Natural killer cell (primary cell): ENCODE data around the gene HEXIM1. TPM values are rescaled to one million over a fixed set of nuclear protein-coding genes. Genes with fewer than 3 reads are reported as not detected.

Experiments
- ATAC-seq, 3 donors: fragments of 150-1000 bp in 2 of 3; fragments of 200-7000 bp in 1 of 3; cut with Tn5 transposase; 1 replicate in 1 of 3; 2 replicates in 2 of 3; pipeline ENCODE4 v1.10.0; 2021; ENCODE audit warnings: mild to moderate bottlenecking in 2 of 3, moderate library complexity in 2 of 3
- DNase-seq, 2 donors: peaks; one replicate each; pipeline versions ENCODE4 v3.0.0 to v3.0.0-alpha.2; 2013 to 2021; ENCODE audit warnings: mixed read lengths in 1 of 2
- H3K27ac ChIP-seq: one replicate; pipeline ENCODE4 v1.5.1; 2013; ENCODE audit warnings: mild to moderate bottlenecking, low read length
- H3K27me3 ChIP-seq: one replicate; pipeline ENCODE4 v1.6.1; 2013; ENCODE audit warnings: low read length; ENCODE audit not compliant: control insufficient read depth, insufficient read depth
- H3K36me3 ChIP-seq: one replicate; pipeline ENCODE4 v1.6.1; 2013; ENCODE audit warnings: low read length; ENCODE audit not compliant: control insufficient read depth, insufficient read depth
- H3K4me1 ChIP-seq: one replicate; pipeline ENCODE4 v1.6.1; 2013; ENCODE audit warnings: low read length; ENCODE audit not compliant: control insufficient read depth, insufficient read depth
- H3K4me3 ChIP-seq: one replicate; pipeline ENCODE4 v1.5.1; 2013; ENCODE audit warnings: low read length
- H3K9me3 ChIP-seq: one replicate; pipeline ENCODE4 v1.6.1; 2013; ENCODE audit warnings: low read length; ENCODE audit not compliant: control insufficient read depth, insufficient read depth
- H3K27ac Mint-ChIP-seq, 2 donors: one replicate each; pipeline ENCODE4 v1.8.0; 2022; ENCODE audit warnings: mild to moderate bottlenecking in 2 of 2, mixed read lengths in 2 of 2, moderate library complexity in 1 of 2
- H3K27me3 Mint-ChIP-seq, 2 donors: one replicate each; pipeline ENCODE4 v1.8.0; 2022; ENCODE audit warnings: low read depth in 2 of 2, mixed read lengths in 2 of 2
- H3K36me3 Mint-ChIP-seq: one replicate; pipeline ENCODE4 v1.8.0; 2022; ENCODE audit warnings: mixed read lengths
- H3K4me1 Mint-ChIP-seq, 2 donors: one replicate each; pipeline ENCODE4 v1.8.0; 2022; ENCODE audit warnings: mixed read lengths in 2 of 2
- H3K4me3 Mint-ChIP-seq: one replicate; pipeline ENCODE4 v1.8.0; 2022; ENCODE audit warnings: mild to moderate bottlenecking, moderate library complexity, mixed read lengths
- H3K9me3 Mint-ChIP-seq, 2 donors: one replicate each; pipeline ENCODE4 v1.8.0; 2022; ENCODE audit warnings: mixed read lengths in 2 of 2
- WGBS: methylation state at CpG from one replicate; pipeline ENCODE4 v1.1.7; 2013; ENCODE audit warnings: missing lambda C conversion rate; ENCODE audit not compliant: insufficient coverage; 5-methylcytosine and 5-hydroxymethylcytosine counted together
- intact Hi-C: fragments of 100-400 bp; cut with micrococcal nuclease; formaldehyde crosslinking; loops from one replicate; pipeline ENCODE4 v1.14.2; 2022
- total RNA-seq, 4 donors: library from RNA; stranded (reverse); fragments of 120-200 nt in 1 of 4; gene quantifications; one replicate each; pipeline versions ENCODE4 v1.2.3 to v1.2.4, GENCODE V29; 2013 to 2022
- TF ChIP-seq, protein P1 (sequence below): fragments of 200-600 bp; IDR thresholded peaks from one replicate; pipeline ENCODE4 v1.8.0; 2022; ENCODE audit warnings: antibody characterized with exemption

The HEXIM1 gene
- total RNA-seq, 3 donors from 2014 or later (not counting 1 experiment from before 2014, with no cell fraction given) = 64.9 to 80.7 (median 79.8) TPM

DNA sequence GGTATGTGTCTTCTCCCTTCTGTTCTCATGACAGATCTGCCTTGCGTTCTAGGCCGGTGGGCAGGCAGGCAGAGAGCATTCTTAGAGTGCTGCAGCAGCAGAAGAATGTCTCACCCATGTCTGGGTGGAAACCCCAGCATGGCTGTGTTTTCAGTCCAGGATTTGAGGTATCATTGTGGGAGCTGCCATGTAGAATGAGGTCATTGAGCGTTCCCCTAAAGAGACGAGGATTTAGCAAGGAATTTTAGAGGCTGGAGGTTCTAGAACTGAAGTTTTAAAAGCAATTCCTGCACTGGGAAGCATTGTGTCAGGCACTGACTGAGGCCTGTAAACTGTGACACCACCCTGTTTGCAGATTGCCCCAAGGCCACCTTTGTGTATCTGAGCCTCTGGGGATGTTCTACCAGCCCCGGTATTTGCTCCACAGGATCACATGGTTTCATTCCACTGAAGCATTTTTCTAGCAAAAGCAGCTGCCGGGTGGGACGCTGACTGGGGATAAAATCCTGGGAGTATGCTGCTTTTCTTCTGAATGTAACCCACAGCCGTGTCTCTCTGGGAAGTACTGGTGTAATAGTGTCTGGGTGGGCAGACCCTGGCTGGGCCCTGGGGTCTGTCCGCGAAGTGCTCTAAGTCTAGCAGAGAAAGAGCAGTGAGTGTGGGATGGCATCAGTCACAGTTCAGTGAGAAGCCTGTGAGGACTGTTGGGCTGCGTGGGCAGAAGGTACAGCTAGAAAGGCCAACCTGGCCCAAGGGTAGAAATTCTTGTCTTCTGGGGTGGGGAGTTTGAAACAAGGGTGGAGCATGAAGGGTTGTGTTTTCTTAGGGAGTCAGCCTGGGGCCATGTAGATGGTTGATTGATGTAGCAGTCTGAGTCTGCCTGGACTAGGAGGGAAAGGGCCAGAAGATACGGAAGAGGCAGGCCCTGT is 46.1 kb upstream of the HEXIM1 start:
- ATAC-seq (no peak), DNase-seq (no peak)
- TF ChIP-seq, protein P1, sequence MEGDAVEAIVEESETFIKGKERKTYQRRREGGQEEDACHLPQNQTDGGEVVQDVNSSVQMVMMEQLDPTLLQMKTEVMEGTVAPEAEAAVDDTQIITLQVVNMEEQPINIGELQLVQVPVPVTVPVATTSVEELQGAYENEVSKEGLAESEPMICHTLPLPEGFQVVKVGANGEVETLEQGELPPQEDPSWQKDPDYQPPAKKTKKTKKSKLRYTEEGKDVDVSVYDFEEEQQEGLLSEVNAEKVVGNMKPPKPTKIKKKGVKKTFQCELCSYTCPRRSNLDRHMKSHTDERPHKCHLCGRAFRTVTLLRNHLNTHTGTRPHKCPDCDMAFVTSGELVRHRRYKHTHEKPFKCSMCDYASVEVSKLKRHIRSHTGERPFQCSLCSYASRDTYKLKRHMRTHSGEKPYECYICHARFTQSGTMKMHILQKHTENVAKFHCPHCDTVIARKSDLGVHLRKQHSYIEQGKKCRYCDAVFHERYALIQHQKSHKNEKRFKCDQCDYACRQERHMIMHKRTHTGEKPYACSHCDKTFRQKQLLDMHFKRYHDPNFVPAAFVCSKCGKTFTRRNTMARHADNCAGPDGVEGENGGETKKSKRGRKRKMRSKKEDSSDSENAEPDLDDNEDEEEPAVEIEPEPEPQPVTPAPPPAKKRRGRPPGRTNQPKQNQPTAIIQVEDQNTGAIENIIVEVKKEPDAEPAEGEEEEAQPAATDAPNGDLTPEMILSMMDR = no peak
- H3K36me3 Mint-ChIP-seq = no peaks in the 10 kb centered on the region
- Histone ChIP-seq H3K9me3 (no peaks in the 10 kb centered on the region), H3K27me3 (no peaks in the 10 kb centered on the region), H3K36me3 (peaks cover 86% of the 10 kb centered on the region), H3K27ac (no peak overlapping the region), H3K4me3 (no peak overlapping the region), H3K4me1 (no peaks in the 10 kb centered on the region)
- no peak overlapping the region for H3K4me3 Mint-ChIP-seq
- no peaks in the 10 kb centered on the region for H3K27me3 Mint-ChIP-seq
- H3K9me3 Mint-ChIP-seq = no peaks in the 10 kb centered on the region
- H3K27ac Mint-ChIP-seq = peak overlapping the region in 1 of 2 donors; percentile 56
- peaks cover 6% of the 10 kb centered on the region in 2 donors for H3K4me1 Mint-ChIP-seq
- intact Hi-C loops = no loop called here
- WGBS = 98% methylated on average over 12 of the region's 12 CpGs

DNA sequence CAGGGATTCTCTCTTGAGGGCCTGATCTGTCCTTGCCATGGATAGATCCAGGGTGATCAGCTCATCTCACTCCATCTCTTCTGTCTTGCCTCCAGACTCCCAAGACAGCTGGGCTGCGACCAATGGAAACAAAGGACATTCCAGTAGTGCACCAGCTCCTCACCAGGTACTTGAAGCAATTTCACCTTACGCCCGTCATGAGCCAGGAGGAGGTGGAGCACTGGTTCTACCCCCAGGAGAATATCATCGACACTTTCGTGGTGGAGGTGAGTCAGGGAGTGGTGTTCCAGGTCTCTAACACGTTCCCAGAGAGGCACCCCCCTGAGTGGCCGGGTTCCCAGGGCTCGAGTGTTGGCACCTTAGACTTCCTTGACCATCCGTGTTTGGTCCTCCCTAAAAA is 45.4 kb upstream of the HEXIM1 start:
- Histone ChIP-seq H3K9me3 (no peaks in the 10 kb centered on the region), H3K27me3 (no peaks in the 10 kb centered on the region), H3K4me3 (no peak overlapping the region), H3K36me3 (peaks cover 82% of the 10 kb centered on the region), H3K4me1 (no peaks in the 10 kb centered on the region), H3K27ac (no peak overlapping the region)
- TF ChIP-seq, protein P1 = no peak
- no peaks in the 10 kb centered on the region for H3K9me3 Mint-ChIP-seq
- H3K4me3 Mint-ChIP-seq = no peak overlapping the region
- no peak for ATAC-seq
- no peak for DNase-seq
- 97% methylated on average over 9 of the region's 9 CpGs for WGBS
- no peaks in the 10 kb centered on the region for H3K36me3 Mint-ChIP-seq
- intact Hi-C loops = no loop called here
- H3K4me1 Mint-ChIP-seq = peaks cover 6% of the 10 kb centered on the region in 2 donors
- H3K27ac Mint-ChIP-seq = no peak overlapping the region
- H3K27me3 Mint-ChIP-seq = no peaks in the 10 kb centered on the region

DNA sequence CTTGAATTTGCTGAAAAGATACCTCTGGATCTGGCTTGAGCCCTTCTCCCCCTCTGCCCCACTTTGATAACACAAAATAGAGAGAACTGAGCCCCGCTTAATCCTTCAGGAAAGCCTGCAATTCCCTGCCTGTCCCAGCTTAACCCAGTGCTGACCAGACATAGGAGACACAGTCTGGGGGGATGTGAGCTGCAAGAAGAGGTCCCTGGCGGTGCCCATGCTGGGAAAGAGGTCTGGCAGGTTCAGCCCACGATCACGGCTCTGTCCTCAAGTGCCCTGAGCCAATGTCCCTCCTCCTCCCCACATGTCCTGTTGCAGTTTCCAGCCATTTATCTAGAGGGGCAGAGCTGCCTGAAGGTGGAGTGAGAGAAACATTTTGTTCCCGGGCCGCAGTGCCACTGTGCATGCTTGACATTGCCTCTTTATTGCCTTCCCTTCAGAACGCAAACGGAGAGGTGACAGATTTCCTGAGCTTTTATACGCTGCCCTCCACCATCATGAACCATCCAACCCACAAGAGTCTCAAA is 44.9 kb upstream of the HEXIM1 start:
- no peak overlapping the region for H3K4me3 Mint-ChIP-seq

More for the DNA sequence above, 44.9 kb upstream of the HEXIM1 start:
- H3K4me1 Mint-ChIP-seq = peaks cover 6% of the 10 kb centered on the region in 2 donors
- no peaks in the 10 kb centered on the region for H3K9me3 ChIP-seq
- no peak overlapping the region for H3K27ac ChIP-seq
- H3K4me1 ChIP-seq = no peaks in the 10 kb centered on the region
- H3K9me3 Mint-ChIP-seq = no peaks in the 10 kb centered on the region
- TF ChIP-seq, protein P1 = no peak
- no peak for ATAC-seq
- H3K36me3 ChIP-seq = peaks cover 78% of the 10 kb centered on the region
- DNase-seq = no peak
- no peaks in the 10 kb centered on the region for H3K36me3 Mint-ChIP-seq
- intact Hi-C loops = no loop called here
- WGBS = 98% methylated on average over 9 of the region's 9 CpGs
- no peaks in the 10 kb centered on the region for H3K27me3 ChIP-seq
- no peaks in the 10 kb centered on the region for H3K27me3 Mint-ChIP-seq
- no peak overlapping the region for H3K4me3 ChIP-seq
- H3K27ac Mint-ChIP-seq = no peak overlapping the region
